HepG2 (cell line): ENCODE data around the gene UBC. TPM values are rescaled to one million over a fixed set of nuclear protein-coding genes. Genes with fewer than 3 reads are reported as not detected.

ENCODE experiments used
- ATAC-seq: fragments of 200-7000 bp; cut with Tn5 transposase; 3 replicates; pipeline ENCODE4 v1.9.1; 2020; ENCODE audit warnings: mild to moderate bottlenecking, moderate library complexity
- BruUV-seq: library from RNA; stranded (reverse); fragments of 400-500 nt; replicated peaks from 2 replicates; lab custom pipeline; 2021; lab: Mats Ljungman, UMichigan
- CTCF ChIA-PET: fragments of 300-600 bp; formaldehyde crosslinking; extraction: SDS; loops from one replicate; lab custom pipeline; 2021; ENCODE audit warnings: low total read pairs, inconsistent platforms, low intra/inter-chr PET ratio; lab: Yijun Ruan, JAX
- POLR2A ChIA-PET: fragments of 350-600 bp; sonication (Branson Sonifier 250); formaldehyde crosslinking; loops from one replicate; lab custom pipeline; 2020; ENCODE audit warnings: antibody characterized with exemption, inconsistent platforms; lab: Yijun Ruan, JAX
- DNase-seq: peaks from one replicate; pipeline ENCODE4 v3.0.0-alpha.2; 2015; ENCODE audit warnings: low spot score
- FAIRE-seq: peaks from 3 replicates; lab custom pipeline; 2011; peaks lifted over from hg19 to GRCh38; lab: Jason Lieb, UNC
- H2AFZ ChIP-seq: one replicate; pipeline ENCODE4 v1.6.1; 2011; ENCODE audit warnings: low read length, inconsistent platforms
- H3K27ac ChIP-seq: fragments of 300-600 bp; 3 replicates; pipeline ENCODE4 v1.8.0; 2011; ENCODE audit warnings: mixed run types, mild to moderate bottlenecking, mixed read lengths, low read length, inconsistent platforms; ENCODE audit not compliant: insufficient read depth; ENCODE audit errors: extremely low read length
- H3K27me3 ChIP-seq, 2 experiments: fragments of 200-600 bp in 1 of 2; 2 replicates in 1 of 2; 3 replicates in 1 of 2; pipeline versions ENCODE4 v1.6.0 to v1.8.0; 2011; ENCODE audit warnings: low read length in 2 of 2, mild to moderate bottlenecking in 2 of 2, moderate library complexity in 2 of 2, inconsistent platforms in 1 of 2; ENCODE audit not compliant: insufficient read depth in 2 of 2, control insufficient read depth in 1 of 2
- H3K36me3 ChIP-seq, 2 experiments: fragments of 200-600 bp in 1 of 2; replicated peaks in 1 of 2; 2 replicates in 1 of 2; 3 replicates in 1 of 2; pipeline versions ENCODE4 v1.5.1 to v1.8.0; 2011; ENCODE audit warnings: low read length in 2 of 2, inconsistent platforms in 1 of 2; ENCODE audit not compliant: insufficient read depth in 2 of 2, control insufficient read depth in 1 of 2
- H3K4me1 ChIP-seq: 2 replicates; pipeline ENCODE4 v1.5.1; 2012; ENCODE audit warnings: low read length, inconsistent platforms; ENCODE audit not compliant: insufficient read depth
- H3K4me2 ChIP-seq: 2 replicates; pipeline ENCODE4 v1.6.0; 2011; ENCODE audit warnings: low read depth, low read length, inconsistent platforms
- H3K4me3 ChIP-seq, 3 experiments: fragments of 200-600 bp in 1 of 3; sonication (generic), shearing (Covaris generic) in 1 of 3; replicated peaks in 1 of 3; 2 replicates each; pipeline ENCODE4 v1.5.1; 2011 to 2016; ENCODE audit warnings: low read length in 3 of 3, inconsistent platforms in 2 of 3, low read depth in 2 of 3, mild to moderate bottlenecking in 2 of 3, control low read depth in 1 of 3, mixed read lengths in 1 of 3; ENCODE audit not compliant: insufficient read depth in 1 of 3
- H3K79me2 ChIP-seq: one replicate; pipeline ENCODE4 v1.6.1; 2011; ENCODE audit warnings: low read length, inconsistent platforms; ENCODE audit not compliant: insufficient read depth
- H3K9ac ChIP-seq: 2 replicates; pipeline ENCODE4 v1.6.0; 2011; ENCODE audit warnings: mild to moderate bottlenecking, low read depth, low read length, inconsistent platforms; ENCODE audit not compliant: insufficient read depth
- H3K9me3 ChIP-seq: 2 replicates; pipeline ENCODE4 v1.5.1; 2012; ENCODE audit warnings: mild to moderate bottlenecking, low read length
- H4K20me1 ChIP-seq: 2 replicates; pipeline ENCODE4 v1.6.0; 2011; ENCODE audit warnings: inconsistent platforms, mild to moderate bottlenecking, low read length, moderate library complexity; ENCODE audit not compliant: insufficient read depth
- ATM ChIP-seq: fragments of 450-650 bp; IDR thresholded peaks from 2 replicates; pipeline ENCODE4 v1.7.1; 2017; ENCODE audit warnings: mild to moderate bottlenecking, borderline replicate concordance
- CC2D1A ChIP-seq: sonication (generic); formaldehyde crosslinking; IDR thresholded peaks from 2 replicates; pipeline ENCODE4 v1.8.1; 2023; ENCODE audit warnings: mild to moderate bottlenecking, missing genetic modification reagents
- DPF2 ChIP-seq: sonication (generic); formaldehyde crosslinking; IDR thresholded peaks from 2 replicates; pipeline ENCODE4 v1.4.0; 2020; ENCODE audit warnings: mild to moderate bottlenecking, low read depth, missing genetic modification reagents, borderline replicate concordance
- GFI1 ChIP-seq: sonication (generic); formaldehyde crosslinking; IDR thresholded peaks from 2 replicates; pipeline ENCODE4 v1.5.0; 2020; ENCODE audit warnings: missing genetic modification reagents, mild to moderate bottlenecking, borderline replicate concordance
- HNRNPLL ChIP-seq: fragments of 200-400 bp; formaldehyde crosslinking; IDR thresholded peaks from 2 replicates; pipeline ENCODE4 v1.6.1; 2017; ENCODE audit warnings: mild to moderate bottlenecking, low read depth, low read length; ENCODE audit not compliant: poor library complexity, severe bottlenecking
- IKZF1 ChIP-seq: fragments of 450-650 bp; IDR thresholded peaks from 2 replicates; pipeline ENCODE4 v1.7.1; 2016
- MIXL1 ChIP-seq: IDR thresholded peaks from 2 replicates; pipeline ENCODE4 v1.6.1; 2016
- NR2F6 ChIP-seq, 2 experiments: IDR thresholded peaks; 2 replicates each; pipeline ENCODE4 v1.6.1; 2016; ENCODE audit warnings: antibody characterized with exemption in 1 of 2, mild to moderate bottlenecking in 1 of 2
- SKIL ChIP-seq: sonication (generic); formaldehyde crosslinking; IDR thresholded peaks from 2 replicates; pipeline ENCODE4 v1.8.0; 2022; ENCODE audit warnings: missing genetic modification reagents, mild to moderate bottlenecking, moderate library complexity, borderline replicate concordance
- SOX5 ChIP-seq: IDR thresholded peaks from 2 replicates; pipeline ENCODE4 v1.6.1; 2016; ENCODE audit warnings: borderline replicate concordance
- SUZ12 ChIP-seq: fragments of 150-350 bp; IDR thresholded peaks from 2 replicates; pipeline ENCODE4 v1.6.1; 2014; ENCODE audit warnings: low read depth, low read length
- ZNF30 ChIP-seq: sonication (generic); formaldehyde crosslinking; IDR thresholded peaks from 2 replicates; pipeline ENCODE4 v1.5.0; 2020; ENCODE audit warnings: mild to moderate bottlenecking, missing genetic modification reagents
- ZNF367 ChIP-seq: sonication (generic); formaldehyde crosslinking; IDR thresholded peaks from 2 replicates; pipeline ENCODE4 v1.4.0; 2020; ENCODE audit warnings: missing genetic modification reagents, borderline replicate concordance
- ZNF441 ChIP-seq: sonication (generic); formaldehyde crosslinking; IDR thresholded peaks from 2 replicates; pipeline ENCODE4 v1.7.0; 2021; ENCODE audit warnings: missing genetic modification reagents, borderline replicate concordance
- ZNF776 ChIP-seq: sonication (generic); formaldehyde crosslinking; IDR thresholded peaks from 2 replicates; pipeline ENCODE4 v1.4.0; 2020; ENCODE audit warnings: mild to moderate bottlenecking, missing genetic modification reagents
- ZNF816 ChIP-seq: sonication (generic); formaldehyde crosslinking; IDR thresholded peaks from 2 replicates; pipeline ENCODE4 v1.8.0; 2022; ENCODE audit warnings: missing genetic modification reagents, mild to moderate bottlenecking, borderline replicate concordance
- WGBS: methylation state at CpG from one replicate; pipeline ENCODE4 v1.1.6; 2017; ENCODE audit warnings: low lambda C conversion rate; 5-methylcytosine and 5-hydroxymethylcytosine counted together
- in situ Hi-C: cut with HindIII; loops from 2 replicates; pipeline ENCODE4 v1.10.0; 2017; ENCODE audit warnings: low pct_unique_long_range_greater_than_20kb; ENCODE audit not compliant: extremely low pct_ligation_motif_present
- intact Hi-C: fragments of 100-400 bp; cut with micrococcal nuclease; formaldehyde crosslinking; loops from one replicate; pipeline ENCODE4 v1.10.0; 2022; ENCODE audit not compliant: unreplicated experiment
- polyA plus RNA-seq, 8 experiments: library from polyadenylated mRNA; depleted of rRNA in 3 of 8; stranded (reverse) in 7 of 8; unstranded in 1 of 8; fragments of >200 nt; fragmentation: Illumina TruSeq in 4 of 8; extraction: Trizol in 4 of 8; gene quantifications; 2 replicates each; pipeline versions ENCODE4 v1.2.1 to v1.2.3, GENCODE V29; 2011 to 2016; ENCODE audit warnings: low read depth in 4 of 8, missing spikeins in 1 of 8, mixed read lengths in 1 of 8; ENCODE audit not compliant: insufficient read depth in 1 of 8
- total RNA-seq, 5 experiments: library from RNA; depleted of rRNA; stranded (reverse); fragments of >200 nt; fragmentation: Illumina TruSeq; extraction: Trizol; gene quantifications; 2 replicates each; pipeline ENCODE4 v1.2.3, GENCODE V29; 2016; ENCODE audit warnings: low read depth in 1 of 5
- TF ChIP-seq, protein P1 (sequence below): sonication (generic); formaldehyde crosslinking; IDR thresholded peaks from 2 replicates; pipeline ENCODE4 v1.4.0; 2020; ENCODE audit warnings: missing genetic modification reagents, borderline replicate concordance

Gene UBC
- total and polyA plus RNA-seq, 2 of the 13 experiments (the other 11 are each of a cell fraction or from before 2014, with no cell fraction given): 805 to 1,432 TPM

DNA sequence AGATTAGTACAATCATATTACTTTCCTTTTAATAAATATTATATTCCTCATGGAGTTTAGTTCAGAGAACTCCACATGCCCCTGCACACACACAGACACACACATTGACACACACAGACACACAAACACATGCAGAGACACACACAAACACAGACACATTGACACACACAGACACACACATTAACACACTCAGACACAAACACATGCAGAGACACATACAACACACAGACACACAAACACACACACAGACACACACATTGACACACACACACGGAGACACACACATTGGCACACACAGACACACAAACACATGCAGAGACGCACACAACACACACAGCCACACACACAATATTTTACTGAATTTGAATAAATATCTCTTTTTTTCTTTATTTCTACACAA lies 38.3 kb downstream of the UBC start (continued):
- TF ChIP-seq SKIL (0 out of 2 replicates have a peak, but pooled peaks have one; percentile 7), IKZF1 (peak; percentile 74; the same call in 1 of the 2 replicates), ZNF367 (no peak), ZNF441 (CRISPR knock-in tag) (no peak), HNRNPLL (no peak), SUZ12 (no peak)

DNA sequence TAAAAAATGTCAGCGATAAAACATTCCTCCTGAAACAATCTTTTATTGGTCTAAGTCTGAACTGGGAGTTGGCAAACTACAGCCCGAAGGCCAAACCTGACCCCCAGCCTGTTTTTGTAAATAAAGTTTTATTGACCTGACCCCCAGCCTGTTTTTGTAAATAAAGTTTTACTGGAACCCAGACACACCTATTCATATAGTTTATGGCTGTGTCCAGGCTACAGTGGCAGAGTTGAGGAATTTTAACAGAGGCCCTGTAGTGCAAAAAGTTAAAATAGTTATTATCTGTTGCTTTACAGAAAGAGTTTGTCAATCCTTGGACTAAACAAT lies 38.7 kb downstream of the UBC start:
- ChIA-PET CTCF (no interaction called here), POLR2A (no interaction called here)
- Histone ChIP-seq H3K4me1 (peaks cover 95% of the 10 kb centered on the region), H3K79me2 (no peaks in the 10 kb centered on the region), H3K36me3 (no peaks in the 10 kb centered on the region), H4K20me1 (no peaks in the 10 kb centered on the region), H3K4me3 (peak overlapping the region in 1 of 3 experiments; percentile 6; a peak in 1 of 6 replicates), H3K9me3 (no peaks in the 10 kb centered on the region), H2AFZ (no peak overlapping the region), H3K4me2 (peak overlapping the region; percentile 54), H3K9ac (peak overlapping the region; percentile 44; the same call in 1 of the 2 replicates), H3K27ac (peak overlapping the region; percentile 9), H3K27me3 (no peaks in the 10 kb centered on the region)
- ATAC-seq: no peak
- in situ Hi-C loops (no loop called here), intact Hi-C loops (no loop called here)
- FAIRE-seq: no peak
- BruUV-seq: no TSS peak
- 14% methylated on average over 2 of the region's 2 CpGs for WGBS
- no peak for DNase-seq
- TF ChIP-seq ZNF30 (no peak), DPF2 (0 out of 2 replicates have a peak, but pooled peaks have one; percentile 28), ATM (no peak), MIXL1 (CRISPR knock-in tag) (no peak), CC2D1A (CRISPR knock-in tag) (no peak), ZNF816 (CRISPR knock-in tag) (no peak), ZNF776 (CRISPR knock-in tag) (no peak), GFI1 (CRISPR knock-in tag) (no peak), NR2F6 (IDR thresholded peaks at IDR 0.05) (peak; percentile 76), NR2F6 (CRISPR knock-in tag; IDR thresholded peaks at IDR 0.05) (peak; percentile 83), SOX5 (CRISPR knock-in tag) (0 out of 2 replicates have a peak, but pooled peaks have one; percentile 23)
- TF ChIP-seq, protein P1, sequence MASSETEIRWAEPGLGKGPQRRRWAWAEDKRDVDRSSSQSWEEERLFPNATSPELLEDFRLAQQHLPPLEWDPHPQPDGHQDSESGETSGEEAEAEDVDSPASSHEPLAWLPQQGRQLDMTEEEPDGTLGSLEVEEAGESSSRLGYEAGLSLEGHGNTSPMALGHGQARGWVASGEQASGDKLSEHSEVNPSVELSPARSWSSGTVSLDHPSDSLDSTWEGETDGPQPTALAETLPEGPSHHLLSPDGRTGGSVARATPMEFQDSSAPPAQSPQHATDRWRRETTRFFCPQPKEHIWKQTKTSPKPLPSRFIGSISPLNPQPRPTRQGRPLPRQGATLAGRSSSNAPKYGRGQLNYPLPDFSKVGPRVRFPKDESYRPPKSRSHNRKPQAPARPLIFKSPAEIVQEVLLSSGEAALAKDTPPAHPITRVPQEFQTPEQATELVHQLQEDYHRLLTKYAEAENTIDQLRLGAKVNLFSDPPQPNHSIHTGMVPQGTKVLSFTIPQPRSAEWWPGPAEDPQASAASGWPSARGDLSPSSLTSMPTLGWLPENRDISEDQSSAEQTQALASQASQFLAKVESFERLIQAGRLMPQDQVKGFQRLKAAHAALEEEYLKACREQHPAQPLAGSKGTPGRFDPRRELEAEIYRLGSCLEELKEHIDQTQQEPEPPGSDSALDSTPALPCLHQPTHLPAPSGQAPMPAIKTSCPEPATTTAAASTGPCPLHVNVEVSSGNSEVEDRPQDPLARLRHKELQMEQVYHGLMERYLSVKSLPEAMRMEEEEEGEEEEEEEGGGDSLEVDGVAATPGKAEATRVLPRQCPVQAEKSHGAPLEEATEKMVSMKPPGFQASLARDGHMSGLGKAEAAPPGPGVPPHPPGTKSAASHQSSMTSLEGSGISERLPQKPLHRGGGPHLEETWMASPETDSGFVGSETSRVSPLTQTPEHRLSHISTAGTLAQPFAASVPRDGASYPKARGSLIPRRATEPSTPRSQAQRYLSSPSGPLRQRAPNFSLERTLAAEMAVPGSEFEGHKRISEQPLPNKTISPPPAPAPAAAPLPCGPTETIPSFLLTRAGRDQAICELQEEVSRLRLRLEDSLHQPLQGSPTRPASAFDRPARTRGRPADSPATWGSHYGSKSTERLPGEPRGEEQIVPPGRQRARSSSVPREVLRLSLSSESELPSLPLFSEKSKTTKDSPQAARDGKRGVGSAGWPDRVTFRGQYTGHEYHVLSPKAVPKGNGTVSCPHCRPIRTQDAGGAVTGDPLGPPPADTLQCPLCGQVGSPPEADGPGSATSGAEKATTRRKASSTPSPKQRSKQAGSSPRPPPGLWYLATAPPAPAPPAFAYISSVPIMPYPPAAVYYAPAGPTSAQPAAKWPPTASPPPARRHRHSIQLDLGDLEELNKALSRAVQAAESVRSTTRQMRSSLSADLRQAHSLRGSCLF (CRISPR knock-in tag): no peak
